Ishikawa (cell line): ENCODE results near the gene HSCB.

Experiments used
- CEBPB ChIP-seq: IDR thresholded peaks from 2 replicates; pipeline ENCODE4 v1.6.1; 2012
- CREB1 ChIP-seq: IDR thresholded peaks from 2 replicates; pipeline ENCODE4 v1.6.1; 2012; ENCODE audit warnings: low read depth
- EGR1 ChIP-seq: IDR thresholded peaks from 2 replicates; pipeline ENCODE4 v1.6.1; 2012
- EP300 ChIP-seq: IDR thresholded peaks from 2 replicates; pipeline ENCODE4 v1.6.1; 2012; ENCODE audit warnings: borderline replicate concordance
- FOXM1 ChIP-seq: IDR thresholded peaks from 2 replicates; pipeline ENCODE4 v1.6.1; 2012; ENCODE audit warnings: low read depth, borderline replicate concordance
- MAX ChIP-seq: IDR thresholded peaks from 2 replicates; pipeline ENCODE4 v1.6.1; 2012
- NFIC ChIP-seq: IDR thresholded peaks from 2 replicates; pipeline ENCODE4 v1.6.1; 2012
- RAD21 ChIP-seq: IDR thresholded peaks from 2 replicates; pipeline ENCODE4 v1.6.1; 2012; ENCODE audit warnings: low read depth
- TAF1 ChIP-seq: IDR thresholded peaks from 2 replicates; pipeline ENCODE4 v1.6.1; 2012; ENCODE audit warnings: low read depth, mild to moderate bottlenecking
- TCF12 ChIP-seq: IDR thresholded peaks from 2 replicates; pipeline ENCODE4 v1.6.1; 2012; ENCODE audit warnings: low read depth
- TEAD4 ChIP-seq: IDR thresholded peaks from 2 replicates; pipeline ENCODE4 v1.6.1; 2012
- USF1 ChIP-seq: IDR thresholded peaks from 2 replicates; pipeline ENCODE4 v1.6.1; 2012
- YY1 ChIP-seq: IDR thresholded peaks from 2 replicates; pipeline ENCODE4 v1.6.1; 2012; ENCODE audit warnings: low read depth
- ZBTB7A ChIP-seq: IDR thresholded peaks from 2 replicates; pipeline ENCODE4 v1.6.1; 2012; ENCODE audit warnings: low read depth
- TF ChIP-seq, protein P1 (sequence below): IDR thresholded peaks from 2 replicates; pipeline ENCODE4 v1.6.1; 2012; ENCODE audit warnings: low read depth, mild to moderate bottlenecking

Gene HSCB

GRCh38 chr22:28766628-28767027 lies 24.8 kb downstream of the HSCB start:
- no peak for TF ChIP-seq TCF12
- TF ChIP-seq RAD21 = no peak
- no peak for TF ChIP-seq FOXM1
- TF ChIP-seq EGR1 = no peak
- no peak for TF ChIP-seq MAX
- TF ChIP-seq, protein P1, sequence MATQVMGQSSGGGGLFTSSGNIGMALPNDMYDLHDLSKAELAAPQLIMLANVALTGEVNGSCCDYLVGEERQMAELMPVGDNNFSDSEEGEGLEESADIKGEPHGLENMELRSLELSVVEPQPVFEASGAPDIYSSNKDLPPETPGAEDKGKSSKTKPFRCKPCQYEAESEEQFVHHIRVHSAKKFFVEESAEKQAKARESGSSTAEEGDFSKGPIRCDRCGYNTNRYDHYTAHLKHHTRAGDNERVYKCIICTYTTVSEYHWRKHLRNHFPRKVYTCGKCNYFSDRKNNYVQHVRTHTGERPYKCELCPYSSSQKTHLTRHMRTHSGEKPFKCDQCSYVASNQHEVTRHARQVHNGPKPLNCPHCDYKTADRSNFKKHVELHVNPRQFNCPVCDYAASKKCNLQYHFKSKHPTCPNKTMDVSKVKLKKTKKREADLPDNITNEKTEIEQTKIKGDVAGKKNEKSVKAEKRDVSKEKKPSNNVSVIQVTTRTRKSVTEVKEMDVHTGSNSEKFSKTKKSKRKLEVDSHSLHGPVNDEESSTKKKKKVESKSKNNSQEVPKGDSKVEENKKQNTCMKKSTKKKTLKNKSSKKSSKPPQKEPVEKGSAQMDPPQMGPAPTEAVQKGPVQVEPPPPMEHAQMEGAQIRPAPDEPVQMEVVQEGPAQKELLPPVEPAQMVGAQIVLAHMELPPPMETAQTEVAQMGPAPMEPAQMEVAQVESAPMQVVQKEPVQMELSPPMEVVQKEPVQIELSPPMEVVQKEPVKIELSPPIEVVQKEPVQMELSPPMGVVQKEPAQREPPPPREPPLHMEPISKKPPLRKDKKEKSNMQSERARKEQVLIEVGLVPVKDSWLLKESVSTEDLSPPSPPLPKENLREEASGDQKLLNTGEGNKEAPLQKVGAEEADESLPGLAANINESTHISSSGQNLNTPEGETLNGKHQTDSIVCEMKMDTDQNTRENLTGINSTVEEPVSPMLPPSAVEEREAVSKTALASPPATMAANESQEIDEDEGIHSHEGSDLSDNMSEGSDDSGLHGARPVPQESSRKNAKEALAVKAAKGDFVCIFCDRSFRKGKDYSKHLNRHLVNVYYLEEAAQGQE = no peak
- no peak for TF ChIP-seq NFIC
- no peak for TF ChIP-seq CREB1
- TF ChIP-seq CEBPB = no peak
- TF ChIP-seq EP300 = no peak
- TF ChIP-seq USF1 = no peak

GRCh38 chr22:28768701-28769393 lies 27.0 kb downstream of the HSCB start:
- TF ChIP-seq TEAD4 (no peak), NFIC (no peak), TCF12 (no peak), YY1 (no peak), ZBTB7A (no peak), EGR1 (no peak), CREB1 (no peak), USF1 (no peak), TAF1 (no peak), RAD21 (no peak), CEBPB (no peak), MAX (no peak)
- TF ChIP-seq, protein P1 = no peak

DNA sequence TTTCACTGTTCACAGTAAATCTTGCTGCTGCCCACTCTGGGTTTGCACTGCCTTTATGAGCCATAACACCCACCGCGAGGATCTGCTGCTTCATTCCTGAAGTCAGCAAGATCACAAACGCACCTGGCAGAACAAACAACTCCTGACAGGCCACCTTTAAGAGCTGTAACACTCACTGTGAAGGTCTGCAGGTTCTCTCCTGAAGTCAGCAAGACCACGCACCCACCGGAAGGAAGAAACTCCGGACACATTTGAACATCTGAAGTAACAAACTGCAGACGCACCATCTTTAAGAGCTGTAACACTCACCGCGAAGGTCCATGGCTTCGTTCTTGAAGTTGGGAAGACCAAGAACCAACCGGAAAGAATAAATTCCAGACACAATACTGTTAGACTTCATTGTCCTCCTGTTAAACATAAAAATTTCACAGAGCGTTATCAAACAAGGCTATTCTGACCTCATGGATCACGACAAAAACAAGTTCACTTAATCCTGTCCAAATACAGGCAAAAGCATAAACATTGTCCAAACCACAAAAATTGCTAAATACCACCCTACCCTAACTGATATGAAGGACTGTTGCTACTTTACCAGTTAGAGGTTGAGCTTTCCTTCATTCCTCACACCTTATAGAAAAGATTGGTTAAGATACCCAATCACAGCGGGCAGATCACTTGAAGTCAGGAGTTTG lies 27.7 kb downstream of the HSCB start:
- no peak for TF ChIP-seq YY1
- no peak for TF ChIP-seq EP300
- TF ChIP-seq MAX = no peak
- TF ChIP-seq TAF1 = no peak
- TF ChIP-seq RAD21 = no peak
- no peak for TF ChIP-seq FOXM1

GRCh38 chr22:28771195-28771791 lies 29.5 kb downstream of the HSCB start:
- TF ChIP-seq RAD21 (no peak), EGR1 (no peak), TEAD4 (no peak), ZBTB7A (no peak), CREB1 (no peak), USF1 (no peak), TAF1 (no peak), EP300 (no peak), MAX (no peak), FOXM1 (no peak), NFIC (no peak), TCF12 (no peak), YY1 (no peak), CEBPB (no peak)
- TF ChIP-seq, protein P1 = no peak
